Measurements from ENCODE around the gene MALAT1. TPM values are rescaled to one million over a fixed set of nuclear protein-coding genes. Genes with fewer than 3 reads are reported as not detected.

The MALAT1 gene
- total and polyA plus RNA-seq, 2 experiments from 2014 or later = 7,439 to 16,838 TPM

- TF ChIP-seq, protein P1, sequence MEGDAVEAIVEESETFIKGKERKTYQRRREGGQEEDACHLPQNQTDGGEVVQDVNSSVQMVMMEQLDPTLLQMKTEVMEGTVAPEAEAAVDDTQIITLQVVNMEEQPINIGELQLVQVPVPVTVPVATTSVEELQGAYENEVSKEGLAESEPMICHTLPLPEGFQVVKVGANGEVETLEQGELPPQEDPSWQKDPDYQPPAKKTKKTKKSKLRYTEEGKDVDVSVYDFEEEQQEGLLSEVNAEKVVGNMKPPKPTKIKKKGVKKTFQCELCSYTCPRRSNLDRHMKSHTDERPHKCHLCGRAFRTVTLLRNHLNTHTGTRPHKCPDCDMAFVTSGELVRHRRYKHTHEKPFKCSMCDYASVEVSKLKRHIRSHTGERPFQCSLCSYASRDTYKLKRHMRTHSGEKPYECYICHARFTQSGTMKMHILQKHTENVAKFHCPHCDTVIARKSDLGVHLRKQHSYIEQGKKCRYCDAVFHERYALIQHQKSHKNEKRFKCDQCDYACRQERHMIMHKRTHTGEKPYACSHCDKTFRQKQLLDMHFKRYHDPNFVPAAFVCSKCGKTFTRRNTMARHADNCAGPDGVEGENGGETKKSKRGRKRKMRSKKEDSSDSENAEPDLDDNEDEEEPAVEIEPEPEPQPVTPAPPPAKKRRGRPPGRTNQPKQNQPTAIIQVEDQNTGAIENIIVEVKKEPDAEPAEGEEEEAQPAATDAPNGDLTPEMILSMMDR (IDR thresholded peaks at IDR 0.05; ENCODE audit: low read depth, low read length) = no peak
- Histone ChIP-seq H3K27ac (no peak overlapping the region), H3K27me3 (peaks cover 29% of the 10 kb centered on the region), H3K36me3 (no peaks in the 10 kb centered on the region), H3K4me1 (ENCODE audit: low read depth) (no peaks in the 10 kb centered on the region), H3K4me3 (no peak overlapping the region), H3K9me3 (ENCODE audit: low read depth) (no peaks in the 10 kb centered on the region)
- no peak for DNase-seq (ENCODE audit: low read depth in 1 of 2, low spot score in 1 of 2)
Observed at GRCh38 chr11:65542738-65543390, 44.0 kb downstream of the MALAT1 start.

DNA sequence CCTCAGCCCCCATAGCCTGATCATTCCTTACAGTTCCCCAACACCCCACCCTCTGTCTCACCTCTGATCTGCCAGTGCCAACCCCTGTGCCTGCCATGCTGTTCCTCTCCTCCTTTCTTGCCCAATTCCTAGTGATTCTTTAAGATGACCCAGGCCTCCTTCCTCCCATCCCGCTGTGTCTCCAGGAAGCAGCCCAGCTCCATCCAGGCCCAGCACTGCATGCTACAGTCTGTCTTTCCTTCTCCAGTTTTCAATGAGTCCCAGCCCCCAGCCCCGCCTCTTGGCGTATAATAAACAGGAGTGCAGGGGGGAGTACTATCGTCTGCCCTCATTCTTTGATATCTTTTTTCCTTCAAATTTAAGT is 47.0 kb downstream of the MALAT1 start:
- peaks cover 20% of the 10 kb centered on the region for H3K27me3 ChIP-seq
- no peaks in the 10 kb centered on the region for H3K9me3 ChIP-seq (ENCODE audit: low read depth)
- no peak overlapping the region for H3K4me3 ChIP-seq
- no peak overlapping the region for H3K27ac ChIP-seq
- TF ChIP-seq, protein P1 (IDR thresholded peaks at IDR 0.05; ENCODE audit: low read depth, low read length) = no peak
- H3K4me1 ChIP-seq (ENCODE audit: low read depth) = no peaks in the 10 kb centered on the region
- no peak for DNase-seq (ENCODE audit: low read depth in 1 of 2, low spot score in 1 of 2)
- H3K36me3 ChIP-seq = no peaks in the 10 kb centered on the region

- no peak overlapping the region for H3K27ac ChIP-seq
- TF ChIP-seq, protein P1 (IDR thresholded peaks at IDR 0.05; ENCODE audit: low read depth, low read length) = no peak
- H3K4me1 ChIP-seq (ENCODE audit: low read depth) = no peaks in the 10 kb centered on the region
- DNase-seq (ENCODE audit: low read depth in 1 of 2, low spot score in 1 of 2) = peak in 1 of 2 donors; percentile 91
- no peaks in the 10 kb centered on the region for H3K36me3 ChIP-seq
- H3K4me3 ChIP-seq = peak overlapping the region; percentile 26
- peaks cover 20% of the 10 kb centered on the region for H3K27me3 ChIP-seq
- no peaks in the 10 kb centered on the region for H3K9me3 ChIP-seq (ENCODE audit: low read depth)
Observed at GRCh38 chr11:65546217-65546958, 47.5 kb downstream of the MALAT1 start.

- H3K4me1 ChIP-seq (ENCODE audit: low read depth) = no peaks in the 10 kb centered on the region
- DNase-seq (ENCODE audit: low read depth in 1 of 2, low spot score in 1 of 2) = no peak
- H3K36me3 ChIP-seq = no peaks in the 10 kb centered on the region
- TF ChIP-seq, protein P1 (IDR thresholded peaks at IDR 0.05; ENCODE audit: low read depth, low read length) = no peak
- H3K27ac ChIP-seq = no peak overlapping the region
- H3K9me3 ChIP-seq (ENCODE audit: low read depth) = no peaks in the 10 kb centered on the region
- peaks cover 20% of the 10 kb centered on the region for H3K27me3 ChIP-seq
- no peak overlapping the region for H3K4me3 ChIP-seq
Observed at GRCh38 chr11:65547446-65548125, 48.7 kb downstream of the MALAT1 start.

- no peak overlapping the region for H3K4me3 ChIP-seq
- peaks cover 20% of the 10 kb centered on the region for H3K27me3 ChIP-seq
- H3K9me3 ChIP-seq (ENCODE audit: low read depth) = no peaks in the 10 kb centered on the region
- H3K4me1 ChIP-seq (ENCODE audit: low read depth) = peaks cover under 1% of the 10 kb centered on the region
- no peak for DNase-seq (ENCODE audit: low read depth in 1 of 2, low spot score in 1 of 2)
- TF ChIP-seq, protein P1 (IDR thresholded peaks at IDR 0.05; ENCODE audit: low read depth, low read length) = no peak
- H3K36me3 ChIP-seq = no peaks in the 10 kb centered on the region
- no peak overlapping the region for H3K27ac ChIP-seq
Observed at GRCh38 chr11:65548395-65548794, 49.5 kb downstream of the MALAT1 start.

All from cardiac muscle cell (in vitro differentiated cells and primary cell).